K562 (cell line): ENCODE data around the gene SAMD9. TPM values are rescaled to one million over a fixed set of nuclear protein-coding genes. Genes with fewer than 3 reads are reported as not detected.

ENCODE experiments used
- HMGXB4 ChIP-seq: sonication (generic); formaldehyde crosslinking; IDR thresholded peaks from 2 replicates; pipeline ENCODE4 v1.8.1; 2023; ENCODE audit warnings: mild to moderate bottlenecking, missing genetic modification reagents
- NR2F6 ChIP-seq: fragments of 450-650 bp; formaldehyde crosslinking; IDR thresholded peaks from 2 replicates; pipeline ENCODE4 v1.4.0; 2020; ENCODE audit warnings: mild to moderate bottlenecking
- OTX1 ChIP-seq: fragments of 450-650 bp; formaldehyde crosslinking; IDR thresholded peaks from 2 replicates; pipeline ENCODE4 v1.4.0; 2022; ENCODE audit warnings: mild to moderate bottlenecking
- PRDM10 ChIP-seq: fragments of 450-650 bp; IDR thresholded peaks from 2 replicates; pipeline ENCODE4 v1.6.1; 2018; ENCODE audit not compliant: partially characterized antibody
- RBM17 ChIP-seq: fragments of 200-400 bp; formaldehyde crosslinking; IDR thresholded peaks from 2 replicates; pipeline ENCODE4 v1.6.1; 2017; ENCODE audit warnings: low read depth, mild to moderate bottlenecking, low read length, borderline replicate concordance
- SIRT6 ChIP-seq: IDR thresholded peaks from one replicate; pipeline ENCODE4 v1.6.1; 2012; ENCODE audit warnings: low read depth, mild to moderate bottlenecking, control low read depth, inconsistent platforms, low read length, moderate library complexity
- TARDBP ChIP-seq: fragments of 450-650 bp; IDR thresholded peaks from 2 replicates; pipeline ENCODE4 v1.6.1; 2016
- TFAM ChIP-seq: fragments of 250-450 bp; sonication (Bioruptor Pico); conservative IDR thresholded peaks from 2 replicates; pipeline ENCODE4 v1.5.0; 2021; ENCODE audit warnings: mild to moderate bottlenecking, moderate library complexity
- ZFP36 ChIP-seq: fragments of 150-350 bp; IDR thresholded peaks from 2 replicates; pipeline ENCODE4 v1.6.1; 2018; ENCODE audit warnings: low read length, low read depth; ENCODE audit not compliant: partially characterized antibody
- ZNF212 ChIP-seq: fragments of 450-650 bp; formaldehyde crosslinking; IDR thresholded peaks from 2 replicates; pipeline ENCODE4 v1.4.0; 2020; ENCODE audit warnings: mild to moderate bottlenecking
- ZNF263 ChIP-seq: sonication (generic); formaldehyde crosslinking; IDR thresholded peaks from 2 replicates; pipeline ENCODE4 v1.8.0; 2022; ENCODE audit warnings: mild to moderate bottlenecking, missing genetic modification reagents, borderline replicate concordance
- ZNF79 ChIP-seq: fragments of 250-450 bp; sonication (Bioruptor Pico); IDR thresholded peaks from 2 replicates; pipeline ENCODE4 v1.4.0; 2020; ENCODE audit warnings: low read depth, mild to moderate bottlenecking, moderate library complexity
- ZSCAN32 ChIP-seq: fragments of 450-650 bp; formaldehyde crosslinking; IDR thresholded peaks from 2 replicates; pipeline ENCODE4 v1.4.0; 2020; ENCODE audit warnings: mild to moderate bottlenecking, moderate library complexity
- polyA plus RNA-seq, 8 experiments: library from polyadenylated mRNA; depleted of rRNA in 4 of 8; stranded (reverse) in 5 of 8; unstranded in 3 of 8; fragments of >200 nt; fragmentation: Nextera tagmentation in 2 of 8; fragmentation: Illumina TruSeq in 1 of 8; extraction: Ambion mirVana in 2 of 8; extraction: Trizol in 1 of 8; gene quantifications; 2 replicates each; pipeline versions ENCODE4 v1.2.1 to v1.2.3, GENCODE V29; 2011 to 2014; ENCODE audit warnings: inconsistent platforms in 1 of 8, missing spikeins in 1 of 8
- total RNA-seq, 7 experiments: library from RNA; depleted of rRNA in 6 of 7; stranded (reverse); fragments of >200 nt in 6 of 7; fragmentation: Illumina TruSeq in 2 of 7; extraction: Trizol in 2 of 7; gene quantifications; 2 replicates each; pipeline versions ENCODE4 v1.2.1 to v1.2.3, GENCODE V29; 2011 to 2021; ENCODE audit warnings: low replicate concordance in 1 of 7
- TF ChIP-seq, protein P1 (sequence below): sonication (generic); formaldehyde crosslinking; IDR thresholded peaks from 2 replicates; pipeline ENCODE4 v1.8.0; 2023; ENCODE audit warnings: mild to moderate bottlenecking, missing genetic modification reagents
- TF ChIP-seq, protein P2 (sequence below), 2 experiments: IDR thresholded peaks in 1 of 2; conservative IDR thresholded peaks in 1 of 2; 2 replicates each; pipeline ENCODE4 v1.6.1; 2016; ENCODE audit warnings: low read depth in 2 of 2, mild to moderate bottlenecking in 1 of 2, missing compliant biosample characterization in 1 of 2, missing genetic modification characterization in 1 of 2, moderate library complexity in 1 of 2
- TF ChIP-seq, protein P3 (sequence below): sonication (generic); formaldehyde crosslinking; IDR thresholded peaks from 2 replicates; pipeline ENCODE4 v1.8.1; 2022; ENCODE audit warnings: missing genetic modification reagents

Gene SAMD9
- total and polyA plus RNA-seq, 9 of the 15 experiments (the other 6 are each of a cell fraction or from before 2014, with no cell fraction given) = 1.0 to 4.0 (median 1.9) TPM

DNA sequence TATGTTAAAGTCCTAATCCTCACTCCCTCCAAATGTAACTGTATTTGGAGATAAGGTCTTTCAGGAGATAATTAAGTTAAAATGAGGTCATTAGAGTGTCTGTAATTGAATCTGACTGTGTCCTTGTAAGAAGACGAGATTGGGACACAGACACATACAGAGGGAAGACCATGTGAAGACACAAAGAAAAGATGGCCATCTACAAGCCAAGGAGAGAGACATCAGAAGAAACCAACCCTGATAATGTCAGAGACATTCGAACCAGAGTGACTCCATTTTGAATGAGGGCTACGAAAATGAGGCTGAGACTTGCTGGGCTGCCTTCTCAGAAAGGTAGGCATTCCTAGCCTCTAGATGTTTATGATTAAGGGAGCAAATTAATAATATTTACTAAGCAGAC, 30.9 kb upstream of the SAMD9 start (continued):
- TF ChIP-seq, protein P1, sequence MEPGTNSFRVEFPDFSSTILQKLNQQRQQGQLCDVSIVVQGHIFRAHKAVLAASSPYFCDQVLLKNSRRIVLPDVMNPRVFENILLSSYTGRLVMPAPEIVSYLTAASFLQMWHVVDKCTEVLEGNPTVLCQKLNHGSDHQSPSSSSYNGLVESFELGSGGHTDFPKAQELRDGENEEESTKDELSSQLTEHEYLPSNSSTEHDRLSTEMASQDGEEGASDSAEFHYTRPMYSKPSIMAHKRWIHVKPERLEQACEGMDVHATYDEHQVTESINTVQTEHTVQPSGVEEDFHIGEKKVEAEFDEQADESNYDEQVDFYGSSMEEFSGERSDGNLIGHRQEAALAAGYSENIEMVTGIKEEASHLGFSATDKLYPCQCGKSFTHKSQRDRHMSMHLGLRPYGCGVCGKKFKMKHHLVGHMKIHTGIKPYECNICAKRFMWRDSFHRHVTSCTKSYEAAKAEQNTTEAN (CRISPR knock-in tag) = no peak
- TF ChIP-seq HMGXB4 (CRISPR knock-in tag) (no peak), NR2F6 (CRISPR knock-in tag) (no peak), RBM17 (no peak), ZNF263 (CRISPR knock-in tag) (no peak), ZNF212 (CRISPR knock-in tag) (0 out of 2 replicates have a peak, but pooled peaks have one; percentile 18), OTX1 (no peak), SIRT6 (no peak), ZFP36 (no peak), TFAM (CRISPR knock-in tag) (no peak), PRDM10 (no peak), ZNF79 (CRISPR knock-in tag) (peak; percentile 48; the same call in 1 of the 2 replicates), TARDBP (no peak), ZSCAN32 (CRISPR knock-in tag) (peak; percentile 72; the same call in 1 of the 2 replicates)
- TF ChIP-seq, protein P2, sequence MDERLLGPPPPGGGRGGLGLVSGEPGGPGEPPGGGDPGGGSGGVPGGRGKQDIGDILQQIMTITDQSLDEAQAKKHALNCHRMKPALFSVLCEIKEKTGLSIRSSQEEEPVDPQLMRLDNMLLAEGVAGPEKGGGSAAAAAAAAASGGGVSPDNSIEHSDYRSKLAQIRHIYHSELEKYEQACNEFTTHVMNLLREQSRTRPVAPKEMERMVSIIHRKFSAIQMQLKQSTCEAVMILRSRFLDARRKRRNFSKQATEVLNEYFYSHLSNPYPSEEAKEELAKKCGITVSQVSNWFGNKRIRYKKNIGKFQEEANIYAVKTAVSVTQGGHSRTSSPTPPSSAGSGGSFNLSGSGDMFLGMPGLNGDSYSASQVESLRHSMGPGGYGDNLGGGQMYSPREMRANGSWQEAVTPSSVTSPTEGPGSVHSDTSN (CRISPR knock-in tag; IDR thresholded peaks at IDR 0.05; ENCODE audit: low read depth) = no peak
- TF ChIP-seq, protein P2 (tag; conservative IDR thresholded peaks at IDR 0.05; ENCODE audit: low read depth) = peak; percentile 80
- TF ChIP-seq, protein P3, sequence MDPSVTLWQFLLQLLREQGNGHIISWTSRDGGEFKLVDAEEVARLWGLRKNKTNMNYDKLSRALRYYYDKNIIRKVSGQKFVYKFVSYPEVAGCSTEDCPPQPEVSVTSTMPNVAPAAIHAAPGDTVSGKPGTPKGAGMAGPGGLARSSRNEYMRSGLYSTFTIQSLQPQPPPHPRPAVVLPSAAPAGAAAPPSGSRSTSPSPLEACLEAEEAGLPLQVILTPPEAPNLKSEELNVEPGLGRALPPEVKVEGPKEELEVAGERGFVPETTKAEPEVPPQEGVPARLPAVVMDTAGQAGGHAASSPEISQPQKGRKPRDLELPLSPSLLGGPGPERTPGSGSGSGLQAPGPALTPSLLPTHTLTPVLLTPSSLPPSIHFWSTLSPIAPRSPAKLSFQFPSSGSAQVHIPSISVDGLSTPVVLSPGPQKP = no peak
